K562 (cell line): Measurements from ENCODE around the gene CRABP2. TPM values are rescaled to one million over a fixed set of nuclear protein-coding genes. Genes with fewer than 3 reads are reported as not detected.
A peak's percentile ranks its signal among the peaks of the same experiment; 100 is the strongest.

Experiments used
- CC2D1A ChIP-seq: fragments of 450-650 bp; IDR thresholded peaks from 2 replicates; pipeline ENCODE4 v1.6.1; 2017; ENCODE audit warnings: mild to moderate bottlenecking
- ELK3 ChIP-seq: fragments of 450-650 bp; formaldehyde crosslinking; IDR thresholded peaks from 2 replicates; pipeline ENCODE4 v1.4.0; 2020; ENCODE audit warnings: mild to moderate bottlenecking
- ETV6 ChIP-seq, 3 experiments: fragments of 150-350 bp in 1 of 3; sonication (generic) in 1 of 3; formaldehyde crosslinking in 1 of 3; IDR thresholded peaks; 2 replicates each; pipeline versions ENCODE4 v1.6.1 to v1.8.0; 2014 to 2022; ENCODE audit warnings: borderline replicate concordance in 2 of 3, low read depth in 2 of 3, antibody characterized with exemption in 1 of 3, low read length in 1 of 3, mild to moderate bottlenecking in 1 of 3, missing genetic modification reagents in 1 of 3
- FOS ChIP-seq: IDR thresholded peaks from 3 replicates; pipeline ENCODE4 v1.6.1; 2011; ENCODE audit not compliant: insufficient read length; ENCODE audit errors: extremely low read depth
- HMGN3 ChIP-seq: IDR thresholded peaks from 2 replicates; pipeline ENCODE4 v1.6.1; 2011; ENCODE audit warnings: borderline replicate concordance, low read depth, mild to moderate bottlenecking, mixed read lengths, low read length; ENCODE audit not compliant: insufficient read length; ENCODE audit errors: extremely low read depth
- HNRNPH1 ChIP-seq: fragments of 200-400 bp; formaldehyde crosslinking; optimal IDR thresholded peaks from 2 replicates; pipeline ENCODE3; 2017; ENCODE audit warnings: low read depth, mild to moderate bottlenecking, low read length, moderate library complexity
- HOXB6 ChIP-seq: fragments of 250-450 bp; sonication (Bioruptor Pico); IDR thresholded peaks from 2 replicates; pipeline ENCODE4 v1.5.1; 2022; ENCODE audit warnings: mild to moderate bottlenecking, borderline replicate concordance
- MAFK ChIP-seq: IDR thresholded peaks from 2 replicates; pipeline ENCODE4 v1.6.1; 2011; ENCODE audit warnings: low read length, improper control_type of control experiment
- NFXL1 ChIP-seq: fragments of 450-650 bp; formaldehyde crosslinking; IDR thresholded peaks from 2 replicates; pipeline ENCODE4 v1.4.0; 2021; ENCODE audit warnings: mild to moderate bottlenecking
- POLR2A ChIP-seq: fragments of 450-650 bp; conservative IDR thresholded peaks from 2 replicates; pipeline ENCODE4 v1.6.1; 2016
- PPARD ChIP-seq: fragments of 250-450 bp; sonication (Bioruptor Pico); IDR thresholded peaks from 2 replicates; pipeline ENCODE4 v1.8.0; 2022; ENCODE audit warnings: inconsistent platforms, mild to moderate bottlenecking, moderate library complexity
- RERE ChIP-seq: sonication (generic); formaldehyde crosslinking; IDR thresholded peaks from 2 replicates; pipeline ENCODE4 v1.8.0; 2023; ENCODE audit warnings: missing genetic modification reagents, mild to moderate bottlenecking, borderline replicate concordance
- TSHZ1 ChIP-seq: fragments of 250-450 bp; sonication (Bioruptor Pico); IDR thresholded peaks from 2 replicates; pipeline ENCODE4 v1.4.0; 2020; ENCODE audit warnings: mild to moderate bottlenecking, moderate library complexity
- XRCC4 ChIP-seq: IDR thresholded peaks from one replicate; pipeline ENCODE4 v1.6.1; 2011; ENCODE audit not compliant: insufficient read depth, insufficient read length; ENCODE audit errors: extremely low read depth
- ZNF134 ChIP-seq: fragments of 250-450 bp; sonication (Bioruptor Pico); conservative IDR thresholded peaks from 2 replicates; pipeline ENCODE4 v1.4.0; 2020
- ZNF143 ChIP-seq: sonication (generic); formaldehyde crosslinking; IDR thresholded peaks from 2 replicates; pipeline ENCODE4 v1.9.0; 2022; ENCODE audit warnings: mild to moderate bottlenecking, missing genetic modification reagents
- ZNF707 ChIP-seq: fragments of 250-450 bp; sonication (Bioruptor Pico); conservative IDR thresholded peaks from 2 replicates; pipeline ENCODE4 v1.8.0; 2022; ENCODE audit warnings: inconsistent platforms, mild to moderate bottlenecking, moderate library complexity
- polyA plus RNA-seq, 8 experiments: library from polyadenylated mRNA; depleted of rRNA in 4 of 8; stranded (reverse) in 5 of 8; unstranded in 3 of 8; fragments of >200 nt; fragmentation: Nextera tagmentation in 2 of 8; fragmentation: Illumina TruSeq in 1 of 8; extraction: Ambion mirVana in 2 of 8; extraction: Trizol in 1 of 8; gene quantifications; 2 replicates each; pipeline versions ENCODE4 v1.2.1 to v1.2.3, GENCODE V29; 2011 to 2014; ENCODE audit warnings: inconsistent platforms in 1 of 8, missing spikeins in 1 of 8
- total RNA-seq, 7 experiments: library from RNA; depleted of rRNA in 6 of 7; stranded (reverse); fragments of >200 nt in 6 of 7; fragmentation: Illumina TruSeq in 2 of 7; extraction: Trizol in 2 of 7; gene quantifications; 2 replicates each; pipeline versions ENCODE4 v1.2.1 to v1.2.3, GENCODE V29; 2011 to 2021; ENCODE audit warnings: low replicate concordance in 1 of 7

The CRABP2 gene
- total and polyA plus RNA-seq, 9 of the 15 experiments (the other 6 are each of a cell fraction or from before 2014, with no cell fraction given), result 0.30 to 2.5 (median 0.82) TPM

- no peak for TF ChIP-seq TSHZ1 (CRISPR knock-in tag)
- no peak for TF ChIP-seq RERE (CRISPR knock-in tag)
- TF ChIP-seq ELK3 (CRISPR knock-in tag), result no peak
- TF ChIP-seq XRCC4, result no peak
- 0 out of 4 replicates have a peak, but pooled peaks of 1 of the 2 experiments have one; percentile 25 for TF ChIP-seq ETV6 (IDR thresholded peaks at IDR 0.05; ENCODE audit: borderline replicate concordance in 1 of 2, low read depth in 2 of 2, low read length in 1 of 2)
- TF ChIP-seq ETV6 (CRISPR knock-in tag; IDR thresholded peaks at IDR 0.05; ENCODE audit: borderline replicate concordance), result no peak
- TF ChIP-seq CC2D1A, result 0 out of 2 replicates have a peak, but pooled peaks have one; percentile 28
- TF ChIP-seq ZNF134, result no peak
- peak; percentile 20 for TF ChIP-seq HMGN3
- TF ChIP-seq FOS, result no peak
- no peak for TF ChIP-seq PPARD (CRISPR knock-in tag)
- TF ChIP-seq MAFK, result no peak
- TF ChIP-seq ZNF707 (CRISPR knock-in tag), result no peak
- no peak for TF ChIP-seq HOXB6
- no peak for TF ChIP-seq HNRNPH1
- TF ChIP-seq ZNF143 (CRISPR knock-in tag), result no peak
- peak; percentile 80 for TF ChIP-seq POLR2A
- TF ChIP-seq NFXL1 (CRISPR knock-in tag), result no peak
Measured at GRCh38 chr1:156692925-156693847, 12.2 kb downstream of the CRABP2 start (continued).
